HepG2 (cell line): ENCODE data around the gene NRSN2. TPM values are rescaled to one million over a fixed set of nuclear protein-coding genes. Genes with fewer than 3 reads are reported as not detected.

Experiments used
- FOXO1 ChIP-seq: sonication (generic); formaldehyde crosslinking; IDR thresholded peaks from 2 replicates; pipeline ENCODE4 v1.4.0; 2020; ENCODE audit warnings: missing genetic modification reagents
- GMEB1 ChIP-seq: sonication (generic); formaldehyde crosslinking; IDR thresholded peaks from 2 replicates; pipeline ENCODE4 v1.5.1; 2020; ENCODE audit warnings: missing genetic modification reagents, mild to moderate bottlenecking, borderline replicate concordance
- HMGXB4 ChIP-seq, 2 experiments: sonication (generic) in 1 of 2; formaldehyde crosslinking in 1 of 2; IDR thresholded peaks; 2 replicates each; pipeline versions ENCODE4 v1.4.0 to v1.6.1; 2018 to 2020; ENCODE audit warnings: missing genetic modification reagents in 2 of 2, borderline replicate concordance in 1 of 2, low read depth in 1 of 2, mild to moderate bottlenecking in 1 of 2, missing biosample characterization in 1 of 2
- MAX ChIP-seq: IDR thresholded peaks from 2 replicates; pipeline ENCODE4 v1.6.1; 2012; ENCODE audit warnings: inconsistent platforms
- MED1 ChIP-seq: sonication (generic); formaldehyde crosslinking; IDR thresholded peaks from 2 replicates; pipeline ENCODE4 v1.4.0; 2020; ENCODE audit warnings: missing genetic modification reagents
- NR2F1 ChIP-seq, 2 experiments: fragments of 450-650 bp in 1 of 2; formaldehyde crosslinking in 1 of 2; IDR thresholded peaks; 2 replicates each; pipeline versions ENCODE4 v1.5.0 to v1.6.1; 2016 to 2020; ENCODE audit warnings: mild to moderate bottlenecking in 1 of 2, missing compliant biosample characterization in 1 of 2, missing genetic modification reagents in 1 of 2, moderate library complexity in 1 of 2
- PBX2 ChIP-seq: IDR thresholded peaks from 2 replicates; pipeline ENCODE4 v1.6.1; 2016; ENCODE audit warnings: control low read depth
- PRDM4 ChIP-seq: sonication (generic); formaldehyde crosslinking; IDR thresholded peaks from 2 replicates; pipeline ENCODE4 v1.9.0; 2021; ENCODE audit warnings: missing genetic modification reagents, borderline replicate concordance
- RXRA ChIP-seq: sonication (generic); formaldehyde crosslinking; IDR thresholded peaks from 2 replicates; pipeline ENCODE4 v1.5.1; 2020; ENCODE audit warnings: missing genetic modification reagents
- THYN1 ChIP-seq: sonication (generic); formaldehyde crosslinking; IDR thresholded peaks from 2 replicates; pipeline ENCODE4 v1.8.1; 2023; ENCODE audit warnings: low read depth, mild to moderate bottlenecking, moderate library complexity, missing genetic modification reagents, borderline replicate concordance
- TRAFD1 ChIP-seq: sonication (generic); formaldehyde crosslinking; IDR thresholded peaks from 2 replicates; pipeline ENCODE4 v1.5.1; 2020; ENCODE audit warnings: missing genetic modification reagents, mild to moderate bottlenecking, borderline replicate concordance
- ZBTB38 ChIP-seq: sonication (generic); formaldehyde crosslinking; IDR thresholded peaks from 2 replicates; pipeline ENCODE4 v1.5.1; 2020; ENCODE audit warnings: mild to moderate bottlenecking, missing genetic modification reagents
- ZFY ChIP-seq: sonication (generic); formaldehyde crosslinking; IDR thresholded peaks from 2 replicates; pipeline ENCODE4 v1.4.0; 2020; ENCODE audit warnings: missing genetic modification reagents
- ZNF224 ChIP-seq: sonication (generic); formaldehyde crosslinking; IDR thresholded peaks from 2 replicates; pipeline ENCODE4 v1.5.0; 2020; ENCODE audit warnings: mild to moderate bottlenecking, missing genetic modification reagents
- ZSCAN9 ChIP-seq: IDR thresholded peaks from 2 replicates; pipeline ENCODE4 v1.6.1; 2016; ENCODE audit warnings: borderline replicate concordance
- polyA plus RNA-seq, 8 experiments: library from polyadenylated mRNA; depleted of rRNA in 3 of 8; stranded (reverse) in 7 of 8; unstranded in 1 of 8; fragments of >200 nt; fragmentation: Illumina TruSeq in 4 of 8; extraction: Trizol in 4 of 8; gene quantifications; 2 replicates each; pipeline versions ENCODE4 v1.2.1 to v1.2.3, GENCODE V29; 2011 to 2016; ENCODE audit warnings: low read depth in 4 of 8, missing spikeins in 1 of 8, mixed read lengths in 1 of 8; ENCODE audit not compliant: insufficient read depth in 1 of 8
- total RNA-seq, 5 experiments: library from RNA; depleted of rRNA; stranded (reverse); fragments of >200 nt; fragmentation: Illumina TruSeq; extraction: Trizol; gene quantifications; 2 replicates each; pipeline ENCODE4 v1.2.3, GENCODE V29; 2016; ENCODE audit warnings: low read depth in 1 of 5

NRSN2 gene
- total and polyA plus RNA-seq, 2 of the 13 experiments (the other 11 are each of a cell fraction or from before 2014, with no cell fraction given) = 32.3 to 49.4 TPM

- TF ChIP-seq HMGXB4 (CRISPR knock-in tag; IDR thresholded peaks at IDR 0.05; ENCODE audit: borderline replicate concordance in 1 of 2, low read depth in 1 of 2) (peak in 1 of 2 experiments; percentile 44; a peak in 2 of 4 replicates), NR2F1 (CRISPR knock-in tag; IDR thresholded peaks at IDR 0.05) (0 out of 4 replicates have a peak, but pooled peaks of 1 of the 2 experiments have one; percentile 3), PBX2 (no peak), FOXO1 (CRISPR knock-in tag) (peak; percentile 35), ZSCAN9 (peak; percentile 23), MED1 (CRISPR knock-in tag) (peak; percentile 41), TRAFD1 (CRISPR knock-in tag) (no peak), MAX (peak; percentile 17; the same call in 1 of the 2 replicates), PRDM4 (CRISPR knock-in tag) (no peak), THYN1 (CRISPR knock-in tag) (no peak), ZNF224 (0 out of 2 replicates have a peak, but pooled peaks have one; percentile 77), GMEB1 (CRISPR knock-in tag) (no peak), ZBTB38 (CRISPR knock-in tag) (peak; percentile 18; the same call in 1 of the 2 replicates), RXRA (CRISPR knock-in tag) (0 out of 2 replicates have a peak, but pooled peaks have one; percentile 1), ZFY (CRISPR knock-in tag) (peak; percentile 89)
Observed at GRCh38 chr20:346640-347316, at the start of gene NRSN2 (continued).
